GM12874 (cell line): Measurements from ENCODE around the gene CXCL8.

Experiments used
- CTCF ChIP-seq: IDR thresholded peaks from 2 replicates; pipeline ENCODE4 v1.5.1; 2011; ENCODE audit warnings: low read depth, mild to moderate bottlenecking, control low read depth, low read length, moderate library complexity; ENCODE audit not compliant: insufficient read depth

CXCL8 gene

GRCh38 chr4:73727685-73728084 lies 12.7 kb upstream of the CXCL8 start:
- no peak for TF ChIP-seq CTCF

GRCh38 chr4:73728091-73728741 lies 12.2 kb upstream of the CXCL8 start:
- TF ChIP-seq CTCF: no peak

DNA sequence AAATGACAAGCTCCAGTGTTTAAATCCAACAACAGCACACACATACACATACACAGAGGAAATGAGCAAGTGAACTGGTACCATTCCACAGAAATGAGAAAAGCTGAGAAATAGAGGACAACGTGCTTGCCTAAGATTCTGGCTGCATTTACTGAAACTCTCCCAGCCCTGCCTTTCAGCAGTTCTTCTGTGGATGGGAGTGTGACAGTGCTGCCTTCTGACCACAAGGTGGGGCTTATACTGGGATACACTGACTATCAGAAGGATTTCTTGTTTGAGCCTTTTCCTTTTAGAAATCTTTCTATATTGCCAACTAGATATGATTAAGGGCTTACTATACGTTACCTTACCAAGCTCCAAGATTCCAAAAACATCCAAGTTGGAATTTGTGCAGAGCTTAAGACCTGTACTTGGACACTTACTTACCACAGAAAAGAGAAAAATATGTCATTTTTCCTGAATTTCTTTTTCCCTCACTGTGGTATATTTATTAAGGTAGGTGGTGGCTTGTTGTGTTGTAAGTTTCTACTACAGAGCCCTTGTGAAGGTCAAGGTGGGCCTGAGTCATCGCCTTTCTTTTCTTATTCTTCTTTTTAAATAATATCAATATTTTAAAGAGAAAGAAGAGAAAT lies 10.7 kb upstream of the CXCL8 start:
- peak; percentile 78 for TF ChIP-seq CTCF

GRCh38 chr4:73730292-73730691 lies 10.1 kb upstream of the CXCL8 start:
- no peak for TF ChIP-seq CTCF

GRCh38 chr4:73730867-73731266 lies 9.5 kb upstream of the CXCL8 start:
- no peak for TF ChIP-seq CTCF

DNA sequence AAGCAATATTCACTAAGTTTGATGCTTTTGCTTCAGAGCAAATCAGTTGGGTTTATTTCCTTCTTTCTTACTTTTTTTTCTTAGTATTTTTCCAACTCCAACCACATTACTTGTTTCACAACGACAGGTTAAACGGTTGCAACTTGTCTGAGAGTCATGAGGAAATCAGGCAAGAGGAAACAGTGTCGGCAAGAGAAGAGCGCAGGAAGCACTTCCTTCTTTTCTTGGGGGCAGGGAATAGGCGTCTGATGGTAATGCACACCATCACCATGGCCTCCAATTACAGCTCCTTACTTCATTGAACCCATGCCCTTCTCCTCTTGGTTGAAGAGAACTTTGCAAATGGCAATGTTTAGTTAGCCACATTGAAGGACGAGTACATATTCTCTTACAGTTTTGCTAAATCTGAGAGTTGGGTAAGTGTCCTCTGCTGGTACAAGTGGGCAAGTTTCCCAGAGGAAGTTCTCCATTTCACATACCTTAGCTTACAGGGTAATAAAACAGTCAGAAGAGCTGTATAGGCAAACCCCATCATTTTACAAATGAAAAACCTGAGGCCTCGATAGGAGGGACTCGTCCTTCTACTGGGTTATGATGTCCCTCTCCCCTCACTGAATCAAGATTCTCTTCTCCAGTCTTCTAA lies 8.3 kb upstream of the CXCL8 start:
- no peak for TF ChIP-seq CTCF

DNA sequence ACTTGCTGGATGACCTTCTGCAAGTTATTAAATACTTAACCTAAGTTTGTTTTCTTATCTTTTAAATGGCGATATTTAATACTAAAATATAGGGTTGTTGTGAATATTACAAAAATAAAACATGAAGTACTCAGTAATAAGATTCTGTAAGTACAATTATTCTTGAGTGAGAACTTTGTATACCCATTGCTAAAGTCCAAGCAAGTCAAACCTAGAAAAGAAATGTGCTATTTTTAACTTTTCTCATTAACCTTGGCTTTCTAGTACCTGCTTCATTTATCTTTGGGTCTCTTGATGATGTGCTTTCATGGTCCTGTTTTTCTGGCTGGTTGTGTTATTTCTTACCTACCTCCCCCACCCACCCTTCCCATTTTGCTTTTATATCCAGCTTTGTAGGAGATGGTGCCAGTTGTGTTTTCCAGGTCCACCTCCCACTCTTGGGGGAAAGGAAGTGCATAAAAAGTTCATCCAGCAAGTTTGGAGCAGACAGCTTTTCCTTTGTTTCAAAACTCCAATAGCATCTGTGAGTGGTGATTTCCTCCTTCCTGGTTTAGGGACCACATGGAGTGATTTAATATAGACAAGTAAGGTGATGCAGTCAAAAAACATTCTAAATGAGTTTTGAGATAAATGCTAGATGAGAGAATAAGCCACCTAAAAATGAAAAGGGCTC lies 7.5 kb upstream of the CXCL8 start:
- no peak for TF ChIP-seq CTCF
